GM19238 (cell line): ENCODE results near the gene TRIM66.

ENCODE experiments used
- DNase-seq: peaks from one replicate; pipeline ENCODE4 v3.0.0; 2011; ENCODE audit warnings: low spot score; ENCODE audit not compliant: insufficient read length

TRIM66 gene

DNA sequence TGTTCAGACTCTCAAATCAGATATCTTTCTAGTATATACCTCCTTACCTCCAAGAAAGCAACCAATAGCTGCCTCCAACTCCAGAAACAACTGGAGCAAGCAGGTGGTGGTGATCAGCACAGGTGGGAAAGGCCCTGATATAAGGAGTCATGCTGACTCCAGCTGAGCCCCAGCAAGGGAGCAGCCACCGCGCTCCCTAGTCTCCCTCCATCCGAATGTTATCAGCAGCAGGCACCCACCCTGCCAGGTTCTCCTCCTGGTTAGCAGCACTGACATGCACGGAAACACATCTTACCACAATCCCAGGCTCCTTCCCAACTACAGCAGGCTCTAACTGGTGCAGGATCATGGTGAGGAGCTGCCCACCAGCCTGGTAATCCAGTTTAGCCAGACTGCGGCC lies 69.9 kb downstream of the TRIM66 start:
- DNase-seq: no peak

DNA sequence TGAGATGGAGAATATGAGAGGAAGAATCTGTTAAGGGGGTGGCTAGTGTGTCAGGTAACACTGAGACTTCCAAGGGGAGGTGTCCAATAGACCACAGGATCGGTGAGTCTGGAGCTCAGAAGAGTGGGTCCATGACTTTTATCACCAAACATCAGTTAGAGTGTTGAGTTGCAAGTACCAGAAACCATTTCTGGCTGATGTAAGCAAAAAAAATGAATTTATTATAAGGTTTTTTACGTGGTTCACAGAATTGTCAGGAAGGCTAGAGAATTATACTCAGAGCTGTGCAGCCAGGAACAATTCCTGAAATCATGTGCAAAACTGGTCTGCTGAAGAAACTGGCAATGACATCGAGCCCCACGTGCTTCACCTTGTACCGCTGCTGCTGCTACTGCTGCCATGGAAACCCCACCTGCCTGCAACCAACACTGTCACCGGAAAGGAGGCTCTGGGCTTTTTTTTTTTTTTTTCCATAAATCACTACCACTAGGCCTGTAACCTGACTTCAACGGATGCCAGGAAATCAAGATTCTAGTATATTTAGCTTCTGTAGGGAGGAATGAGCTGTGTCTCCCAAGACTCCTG lies 71.8 kb downstream of the TRIM66 start:
- no peak for DNase-seq

DNA sequence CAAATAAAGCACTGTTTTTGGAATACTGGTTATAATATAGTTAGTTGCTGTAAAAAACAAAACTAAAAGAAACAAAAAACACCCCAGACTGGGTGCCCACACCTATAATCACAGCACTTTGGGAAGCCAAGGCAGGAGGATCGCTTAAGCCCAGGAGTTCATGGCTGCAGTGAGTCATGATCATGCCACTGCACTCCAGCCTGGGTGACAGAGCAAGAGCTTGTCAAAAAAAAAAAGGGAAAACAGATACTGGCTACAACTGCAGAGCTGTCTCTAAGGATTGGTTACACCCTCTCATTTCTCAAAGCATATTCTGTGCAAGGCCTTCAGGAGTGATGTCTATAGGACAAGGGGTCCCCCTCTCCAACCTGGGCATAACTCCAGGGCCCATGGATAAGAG lies 73.8 kb downstream of the TRIM66 start:
- no peak for DNase-seq

DNA sequence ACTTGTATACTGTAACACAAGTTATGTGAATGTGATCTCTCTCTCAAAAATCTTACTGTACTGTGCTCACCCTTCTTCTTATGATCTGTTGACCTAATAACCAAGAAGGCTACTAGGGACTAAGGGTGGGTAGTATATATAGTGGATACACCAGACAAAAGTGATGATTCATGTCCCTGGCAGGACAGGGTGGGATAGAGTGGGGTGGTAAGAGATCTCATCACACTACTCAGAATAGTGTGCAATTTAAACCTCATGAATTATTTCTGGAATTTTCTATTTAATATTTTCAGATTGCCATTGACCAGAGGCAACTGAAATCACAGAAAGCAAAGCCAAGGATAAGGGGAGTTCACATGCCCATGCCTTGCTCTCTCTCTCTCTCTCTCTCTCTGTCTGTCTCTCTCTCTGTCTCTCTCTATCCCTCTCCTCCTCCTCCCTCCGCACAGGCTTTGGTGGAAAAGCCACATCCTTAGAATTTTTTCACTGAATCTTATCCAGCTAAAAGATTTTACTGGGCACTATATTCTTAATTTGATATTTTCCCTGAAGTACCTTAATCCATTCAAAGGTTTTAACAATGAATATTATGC lies 76.4 kb downstream of the TRIM66 start:
- DNase-seq: no peak

DNA sequence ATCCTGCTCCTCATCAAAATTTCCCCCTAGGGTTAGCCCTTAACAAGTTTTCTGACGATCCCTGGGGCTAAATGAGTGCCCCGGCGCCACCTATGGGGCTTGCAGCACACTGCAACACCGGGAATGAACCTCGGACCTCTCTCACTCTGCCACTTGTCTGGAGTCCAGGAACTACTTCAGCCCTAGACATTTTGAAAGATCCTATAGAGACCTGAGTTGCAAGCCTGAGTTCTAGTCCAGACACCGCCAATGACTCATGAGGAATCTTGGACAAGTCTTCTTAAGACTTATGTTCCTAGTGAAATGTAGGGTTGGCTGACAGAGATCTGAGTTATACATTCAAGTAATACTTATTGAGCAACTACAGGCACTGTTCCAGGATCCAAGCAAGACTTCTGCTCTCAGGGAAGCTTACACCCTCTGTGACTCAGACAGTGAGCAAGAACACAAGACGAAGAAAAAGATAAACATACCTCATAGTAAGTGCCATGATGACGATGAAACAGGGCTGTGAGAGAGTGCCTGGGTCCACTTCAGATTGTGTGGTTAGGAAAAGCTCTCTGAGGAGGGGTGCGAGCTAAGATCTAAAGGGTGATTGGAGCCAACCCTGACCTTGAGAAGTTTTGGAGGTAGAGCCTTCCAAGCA lies 78.3 kb downstream of the TRIM66 start:
- DNase-seq: peak; percentile 32

DNA sequence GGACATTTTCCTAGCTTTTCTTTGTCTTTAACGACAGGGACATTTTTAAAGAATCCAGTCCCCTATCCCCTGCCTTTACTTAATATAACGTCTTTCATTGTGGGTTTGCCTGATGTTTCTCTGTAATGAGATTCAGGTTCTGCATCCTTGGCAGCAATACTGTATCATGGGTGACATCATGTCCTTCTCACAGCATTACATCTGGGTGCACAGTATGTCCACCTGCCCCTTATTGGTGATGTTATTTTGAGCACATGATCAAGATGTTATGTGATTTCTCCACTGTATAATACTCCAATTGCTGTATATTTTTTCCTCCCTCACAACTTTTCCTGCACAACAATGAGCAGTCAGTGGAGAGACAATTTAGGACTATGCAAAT lies 78.8 kb downstream of the TRIM66 start:
- no peak for DNase-seq

DNA sequence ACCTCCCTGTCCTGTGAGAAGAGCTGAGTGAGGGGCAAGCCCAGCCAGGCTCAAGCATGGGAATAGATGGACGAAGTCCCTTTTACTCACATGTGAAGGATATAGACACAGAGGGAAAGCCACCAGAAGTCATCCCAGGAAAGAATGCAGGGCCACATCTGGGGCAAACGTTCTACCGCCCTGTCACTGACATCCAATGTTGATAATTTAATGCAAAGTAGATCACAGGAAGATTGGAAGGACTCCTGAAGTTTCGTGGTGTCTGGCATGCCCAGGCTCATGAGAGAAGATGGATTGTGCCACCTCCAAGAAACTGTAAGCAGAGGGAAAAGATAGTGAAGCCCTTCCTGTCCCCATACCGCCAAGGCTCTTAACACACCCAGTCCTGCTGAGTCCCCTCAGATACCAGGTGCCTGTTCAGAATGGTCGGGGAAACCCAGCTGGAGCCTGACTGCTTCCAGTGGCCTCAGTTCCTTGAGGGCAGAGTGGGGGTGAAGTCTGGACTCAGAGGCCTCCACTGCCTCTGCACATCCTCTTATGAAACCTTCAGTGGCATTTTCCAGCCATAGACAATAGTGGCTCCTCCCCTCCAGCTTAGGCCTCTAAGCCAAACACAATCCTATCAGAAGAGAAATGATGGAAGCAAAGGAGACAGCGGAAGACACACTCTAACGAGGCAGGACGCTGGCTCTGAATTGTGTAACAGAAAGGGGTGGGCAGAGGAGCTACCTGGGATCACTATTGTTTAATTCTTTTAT lies 80.9 kb downstream of the TRIM66 start:
- no peak for DNase-seq

DNA sequence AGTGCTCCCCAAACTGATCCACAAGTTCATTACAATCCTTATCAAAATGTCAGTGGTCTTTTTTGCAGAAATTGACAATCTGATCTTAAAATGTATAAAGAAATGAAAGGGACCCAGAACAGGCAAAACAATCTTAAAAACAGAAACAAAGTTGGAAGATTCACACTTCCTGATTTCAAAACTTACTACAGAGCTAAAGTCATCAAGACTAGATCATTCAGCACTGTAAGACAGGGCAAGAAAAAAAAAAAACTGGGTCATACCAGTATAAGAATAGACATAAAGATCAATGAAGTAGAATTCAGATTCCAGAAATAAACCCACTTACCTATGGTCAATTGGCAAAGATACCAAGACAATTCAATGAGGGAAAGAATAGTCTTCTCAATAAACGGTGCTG lies 84.0 kb downstream of the TRIM66 start:
- no peak for DNase-seq

DNA sequence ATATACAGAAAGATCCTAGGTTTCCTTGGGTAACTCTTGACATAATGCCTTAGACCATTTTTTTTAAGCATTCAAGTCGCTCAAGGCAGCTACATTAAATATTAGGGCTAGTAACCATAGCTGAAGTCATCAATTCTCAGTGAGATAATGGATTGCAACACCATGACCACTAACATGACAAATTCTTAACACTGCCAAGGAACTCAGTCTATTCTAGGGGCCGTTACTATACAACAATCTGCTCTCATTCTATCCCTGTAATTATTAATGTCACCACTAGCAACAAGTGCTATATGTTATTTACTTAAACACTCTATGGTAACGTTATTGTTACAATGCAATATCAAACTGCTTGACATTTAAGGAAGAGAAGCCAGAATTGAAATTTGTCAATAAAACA lies 85.3 kb downstream of the TRIM66 start:
- no peak for DNase-seq

DNA sequence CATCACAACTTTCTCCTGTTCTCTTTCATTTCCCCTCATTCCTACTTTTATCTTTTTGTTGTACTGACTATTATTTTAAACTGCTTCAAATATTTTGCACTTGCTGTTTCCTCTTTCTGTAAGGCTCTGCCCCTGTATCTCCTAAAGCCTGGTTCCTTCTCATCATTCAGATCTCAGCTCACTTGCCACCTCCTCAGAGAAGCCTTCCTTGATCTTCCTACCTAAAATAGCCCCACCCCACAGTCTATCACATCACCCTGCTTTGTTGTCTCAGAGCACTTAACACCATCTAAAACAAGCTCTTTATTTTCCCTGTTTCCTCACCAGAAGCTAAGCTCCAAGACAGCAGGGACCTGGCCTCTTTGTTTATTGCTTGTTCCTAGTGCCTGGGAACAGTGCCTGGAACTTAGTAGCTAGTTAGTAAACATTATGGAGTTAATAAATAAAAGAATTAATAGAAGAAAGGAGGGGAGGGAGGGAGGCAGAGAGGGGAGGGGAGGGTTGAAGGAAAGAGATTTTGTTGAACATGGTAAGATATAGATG lies 85.9 kb downstream of the TRIM66 start:
- no peak for DNase-seq

DNA sequence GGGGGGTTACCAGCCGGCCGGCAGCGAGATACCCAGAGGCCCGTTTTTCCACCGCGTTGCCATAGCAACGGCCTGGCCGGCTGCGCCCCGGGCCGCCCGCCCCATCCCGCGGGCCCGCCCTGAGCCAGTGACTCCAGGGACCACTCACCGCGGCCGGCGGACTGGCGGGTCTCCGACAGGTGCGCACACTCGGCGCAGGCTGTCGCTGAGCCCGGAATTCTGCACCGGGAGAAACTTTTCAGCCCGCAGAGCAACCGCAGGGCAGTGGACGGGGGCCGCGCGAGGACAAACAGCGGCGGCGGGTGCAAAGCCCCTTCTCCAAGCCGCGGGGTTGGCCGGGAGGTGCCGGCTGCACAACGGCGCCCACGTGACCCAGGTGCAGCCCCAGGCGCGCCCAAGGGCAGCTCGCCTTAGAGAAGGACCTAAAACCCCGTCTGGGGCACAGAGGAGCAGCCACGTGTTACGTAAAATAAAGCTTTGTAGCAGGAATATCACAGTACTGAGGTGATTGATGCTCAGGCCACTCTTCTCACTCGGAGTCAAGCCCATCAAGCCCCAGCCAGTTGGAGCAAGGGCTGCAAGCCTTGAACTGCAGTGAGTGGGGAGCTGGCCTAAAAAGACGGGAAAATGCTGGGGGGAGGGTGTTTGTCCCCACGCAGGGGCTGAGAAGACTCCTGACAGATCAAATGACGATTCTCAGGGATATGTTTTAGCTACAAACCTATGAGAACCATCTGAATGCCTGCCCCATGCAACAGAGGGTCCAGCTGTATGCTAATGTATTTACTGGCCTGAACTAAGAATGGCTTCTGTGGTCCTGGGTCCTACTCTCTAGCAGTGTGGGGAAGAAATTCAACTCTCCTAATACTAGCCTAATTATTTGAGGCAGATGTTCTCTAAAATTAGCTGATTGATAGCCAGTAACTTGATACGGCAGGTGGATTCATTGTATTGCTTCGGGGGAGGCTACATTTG lies 88.2 kb downstream of the TRIM66 start, which contains the start of gene STK33:
STK33 (minus strand) TSS at position 294 of the 975 bp plus-strand sequence. CDS start 119,323 bp downstream, outside the sequence.
- DNase-seq: peak; percentile 80

DNA sequence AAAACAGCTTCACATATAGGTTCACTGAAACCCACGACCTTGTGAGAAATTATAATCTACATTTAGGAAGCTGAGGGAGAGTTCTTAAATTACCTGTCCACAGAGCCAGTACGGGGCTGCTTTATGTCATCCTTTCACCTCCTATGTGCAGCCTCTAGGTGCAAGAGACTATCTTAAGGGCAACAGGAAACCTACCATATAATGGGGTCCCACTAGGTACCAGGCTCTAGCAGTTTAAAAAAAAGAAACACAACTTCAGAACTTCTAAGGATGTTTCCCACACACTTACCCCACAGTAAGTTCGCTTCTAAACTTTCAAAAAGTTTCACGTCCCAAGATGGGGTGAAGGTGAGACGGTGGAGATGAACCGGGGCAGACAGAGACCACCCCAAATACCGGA lies 89.0 kb downstream of the TRIM66 start:
- DNase-seq: no peak

DNA sequence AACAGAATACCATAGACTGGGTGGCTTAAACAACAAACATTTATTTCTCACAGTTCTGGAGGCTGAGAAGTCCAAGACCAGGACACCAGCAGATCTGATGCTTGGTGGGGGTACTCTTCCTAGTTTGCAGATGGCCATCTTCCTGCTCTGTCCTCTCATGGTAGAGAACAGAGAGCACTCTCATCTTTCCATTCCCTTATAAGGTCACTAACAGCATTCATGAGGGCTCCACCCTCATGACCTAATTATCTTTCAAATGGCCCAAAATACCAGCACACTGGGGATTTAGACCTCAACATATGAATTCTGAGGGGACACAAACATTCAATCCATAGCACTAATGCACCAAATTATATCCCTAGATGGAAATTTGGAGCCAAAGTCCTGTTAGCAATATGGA lies 94.5 kb downstream of the TRIM66 start:
- no peak for DNase-seq

DNA sequence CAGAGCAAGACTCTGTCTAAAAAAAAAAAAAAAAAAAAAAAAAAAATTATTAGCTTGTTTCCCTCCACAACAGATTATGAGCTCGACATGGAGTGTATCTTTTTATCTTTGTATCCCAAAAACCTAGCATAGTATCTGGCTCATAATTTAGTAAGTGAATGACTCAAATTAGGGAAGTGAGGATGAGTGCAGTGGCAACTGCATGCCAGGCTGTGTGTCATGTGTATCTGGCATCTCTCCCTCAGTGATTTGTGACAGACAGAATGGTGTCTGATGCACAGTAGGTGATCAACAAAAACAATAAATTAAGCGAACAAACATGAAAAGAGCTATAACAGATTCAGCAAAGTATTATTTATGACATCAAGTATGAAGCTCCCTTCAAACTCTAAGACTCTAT lies 95.7 kb downstream of the TRIM66 start:
- DNase-seq: no peak

DNA sequence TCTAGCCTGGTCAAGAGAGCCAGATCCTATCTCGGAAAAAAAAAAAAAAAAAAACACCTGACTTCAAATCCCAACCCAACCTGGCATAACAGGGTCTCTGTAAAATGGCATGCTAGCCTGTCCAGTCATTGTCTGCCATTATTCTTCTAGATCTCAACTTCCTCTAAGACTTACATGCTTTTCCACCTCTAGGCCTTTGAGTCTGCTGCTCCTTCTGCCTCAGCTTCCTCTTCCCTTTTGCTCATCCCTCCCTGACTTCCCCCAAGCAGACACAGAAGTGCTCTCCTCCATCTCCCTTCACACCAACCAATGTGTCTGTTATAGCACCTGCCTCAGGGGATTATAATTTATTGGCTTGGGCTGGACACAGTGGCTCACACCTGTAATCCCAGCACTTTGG lies 96.3 kb downstream of the TRIM66 start:
- no peak for DNase-seq

DNA sequence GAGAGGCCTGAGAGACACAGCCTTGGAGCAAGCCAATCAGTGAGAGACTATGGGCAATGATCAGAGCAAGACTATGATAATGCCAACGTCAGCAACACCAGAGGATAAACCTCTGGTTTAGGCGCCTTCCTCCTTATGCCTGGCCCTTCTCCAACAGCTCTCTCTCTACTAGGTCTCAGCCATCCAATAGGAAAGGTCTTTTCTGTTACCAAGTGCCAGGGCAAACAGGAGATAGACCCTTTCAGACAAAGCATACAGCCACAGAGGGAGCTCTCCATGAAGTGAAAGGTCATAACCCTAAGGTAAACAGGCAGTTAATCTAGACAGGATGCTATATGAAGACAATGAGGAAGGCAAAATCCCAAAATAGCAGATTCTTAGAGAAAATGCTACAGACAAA lies 98.0 kb downstream of the TRIM66 start:
- DNase-seq: no peak

DNA sequence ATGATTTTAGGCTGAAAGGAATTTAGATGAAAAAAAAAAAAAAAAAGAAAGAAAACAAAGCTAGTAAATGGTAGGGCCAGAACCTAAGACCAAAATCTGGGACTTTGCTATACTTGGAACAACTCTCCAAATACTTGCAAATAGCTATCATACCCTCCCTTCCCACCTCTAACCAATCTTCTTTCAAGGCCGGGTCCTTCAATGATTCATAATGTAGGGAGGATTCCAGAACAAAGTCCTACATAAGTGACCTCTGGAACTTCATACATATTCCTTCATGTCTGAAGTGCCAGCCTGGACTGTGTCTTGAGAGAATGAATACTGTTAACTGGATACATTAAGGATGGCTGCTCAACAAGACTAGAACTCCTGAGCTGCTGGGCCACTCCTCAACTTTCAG lies 98.4 kb downstream of the TRIM66 start:
- no peak for DNase-seq

DNA sequence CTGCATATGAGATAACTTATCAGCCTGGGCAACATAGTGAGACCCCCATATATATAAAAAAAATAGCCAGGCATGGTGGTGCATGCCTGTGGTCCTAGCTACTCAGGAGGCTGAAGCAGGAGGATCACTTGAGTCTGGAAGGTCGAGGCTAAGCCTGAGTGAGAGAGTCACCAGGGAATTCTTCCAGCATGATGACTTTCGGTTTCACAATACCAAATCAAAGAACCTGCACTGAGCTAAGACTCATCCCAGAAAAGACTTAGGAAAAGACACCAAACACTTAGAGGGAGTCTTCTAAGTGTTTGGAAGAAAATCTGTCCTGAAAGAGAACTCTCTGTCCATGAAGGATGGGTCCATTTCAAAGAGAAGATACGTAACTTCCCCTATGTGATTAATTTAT lies 101.2 kb downstream of the TRIM66 start:
- no peak for DNase-seq

DNA sequence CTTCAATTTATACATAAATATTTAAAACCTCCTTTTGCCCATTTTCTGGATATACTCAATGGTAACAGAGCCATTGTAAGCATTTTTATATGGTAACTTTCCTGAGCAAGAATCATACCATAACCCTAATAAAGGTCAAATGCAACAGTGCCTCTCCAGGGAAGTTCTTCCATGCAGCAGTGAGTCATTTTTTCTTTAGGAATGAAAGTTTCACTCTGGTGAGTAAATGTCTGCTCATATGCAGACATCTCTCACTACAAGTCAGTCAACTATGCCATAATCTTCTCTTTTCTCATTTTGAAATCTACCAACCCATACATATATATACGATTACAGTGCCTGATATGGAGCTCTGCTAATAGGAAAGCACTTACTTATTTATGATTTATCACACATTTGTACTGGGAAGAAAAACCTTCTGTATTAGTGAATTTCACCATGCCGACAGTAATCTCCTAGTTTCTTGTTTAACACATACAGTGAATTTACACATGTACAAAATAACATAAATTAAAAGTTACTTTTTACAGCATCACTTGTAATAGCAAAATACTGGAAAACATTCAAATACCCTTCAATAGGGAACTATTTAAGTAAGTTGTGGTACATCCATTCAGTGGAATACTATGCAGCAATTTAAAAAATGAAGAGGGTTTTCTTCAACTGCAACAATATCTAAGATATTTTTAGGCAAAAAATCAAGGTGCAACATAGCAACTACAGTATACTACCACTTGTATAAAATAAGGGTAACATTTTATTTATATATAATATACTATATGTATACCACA lies 104.5 kb downstream of the TRIM66 start:
- no peak for DNase-seq

DNA sequence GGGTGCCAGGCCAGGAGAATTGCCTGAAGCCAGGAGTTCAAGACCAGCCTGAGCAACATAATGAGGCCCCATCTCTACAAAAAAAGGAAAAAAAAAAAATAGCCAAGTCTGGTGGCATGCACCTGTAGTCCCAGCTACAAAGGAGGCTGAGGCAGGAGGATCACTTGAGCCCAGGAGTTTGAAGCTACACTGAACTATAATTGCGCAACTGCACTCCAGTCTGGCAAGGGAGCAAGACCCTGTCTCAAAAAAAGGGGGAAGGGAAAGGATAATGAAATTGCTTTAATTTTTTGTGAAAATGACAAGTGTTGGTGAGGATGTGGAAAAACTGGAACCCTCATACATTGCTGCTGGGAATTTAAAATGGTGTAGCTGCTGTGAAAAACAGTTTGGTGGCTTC lies 107.7 kb downstream of the TRIM66 start:
- DNase-seq: no peak
